ENCODE results near the gene TLK1. TPM values are rescaled to one million over a fixed set of nuclear protein-coding genes. Genes with fewer than 3 reads are reported as not detected.

Gene TLK1
- total and polyA plus RNA-seq, 4 donors: 8.5 to 54.4 (median 27.3) TPM

- ATAC-seq (ENCODE audit: insufficient read depth, low FRiP score) (peak; percentile 22), DNase-seq (peak; percentile 72 to 83 (median 80))
- peak; percentile 36 for TF ChIP-seq CTCF (IDR thresholded peaks at IDR 0.05; ENCODE audit: control extremely low read depth, extremely low read depth)
- no peaks in the 10 kb centered on the region for H3K36me3 ChIP-seq (ENCODE audit: control insufficient read depth in 4 of 4, insufficient read depth in 4 of 4, low read length in 4 of 4)
- peak overlapping the region; percentile 98 to 99 for H3K27ac ChIP-seq (ENCODE audit: low read depth in 1 of 2, low read length in 1 of 2)
- H3K4me1 ChIP-seq (ENCODE audit: control insufficient read depth in 5 of 5, insufficient read depth in 5 of 5, low read length in 5 of 5): peaks cover 0 to 14% (median 2%) of the 10 kb centered on the region in 5 donors
- no peaks in the 10 kb centered on the region for H3K9me3 ChIP-seq (ENCODE audit: control insufficient read depth in 4 of 4, insufficient read depth in 3 of 4, low read length in 3 of 4)
- peak overlapping the region; percentile 93 for H3K4me3 ChIP-seq
- peak overlapping the region; percentile 70 to 87 for H3K9ac ChIP-seq (ENCODE audit: insufficient read depth in 1 of 2, low read length in 2 of 2)
- 0% methylated on average over 28 to 38 of the region's 38 CpGs for WGBS, 2 donors
- H3K27me3 ChIP-seq (ENCODE audit: control insufficient read depth in 3 of 3, insufficient read depth in 3 of 3, low read length in 2 of 3): no peaks in the 10 kb centered on the region
Measured at GRCh38 chr2:171159372-171160118, 1.1 kb downstream of the TLK1 start.

- H3K27ac ChIP-seq (ENCODE audit: low read depth in 1 of 2, low read length in 1 of 2): no peak overlapping the region
- H3K9me3 ChIP-seq (ENCODE audit: control insufficient read depth in 4 of 4, insufficient read depth in 3 of 4, low read length in 3 of 4): no peaks in the 10 kb centered on the region
- H3K4me3 ChIP-seq: peak overlapping the region; percentile 93
- TF ChIP-seq CTCF (IDR thresholded peaks at IDR 0.05; ENCODE audit: control extremely low read depth, extremely low read depth): no peak
- H3K36me3 ChIP-seq (ENCODE audit: control insufficient read depth in 4 of 4, insufficient read depth in 4 of 4, low read length in 4 of 4): no peaks in the 10 kb centered on the region
- peak overlapping the region; percentile 17 to 87 for H3K9ac ChIP-seq (ENCODE audit: insufficient read depth in 1 of 2, low read length in 2 of 2)
- ATAC-seq (ENCODE audit: insufficient read depth, low FRiP score) (no peak), DNase-seq (no peak)
- 4 to 9% methylated on average over 15 of the region's 15 CpGs for WGBS, 2 donors
- H3K27me3 ChIP-seq (ENCODE audit: control insufficient read depth in 3 of 3, insufficient read depth in 3 of 3, low read length in 2 of 3): no peaks in the 10 kb centered on the region
- H3K4me1 ChIP-seq (ENCODE audit: control insufficient read depth in 5 of 5, insufficient read depth in 5 of 5, low read length in 5 of 5): peaks cover 0 to 14% (median 5%) of the 10 kb centered on the region in 5 donors
Measured at GRCh38 chr2:171158790-171159371, 1.8 kb downstream of the TLK1 start.

- Histone ChIP-seq H3K27me3 (ENCODE audit: control insufficient read depth in 3 of 3, insufficient read depth in 3 of 3, low read length in 2 of 3) (no peaks in the 10 kb centered on the region), H3K36me3 (ENCODE audit: control insufficient read depth in 4 of 4, insufficient read depth in 4 of 4, low read length in 4 of 4) (no peaks in the 10 kb centered on the region), H3K9ac (ENCODE audit: insufficient read depth in 1 of 2, low read length in 2 of 2) (no peak overlapping the region), H3K4me3 (no peak overlapping the region), H3K27ac (ENCODE audit: low read depth in 1 of 2, low read length in 1 of 2) (no peak overlapping the region), H3K9me3 (ENCODE audit: control insufficient read depth in 4 of 4, insufficient read depth in 3 of 4, low read length in 3 of 4) (no peaks in the 10 kb centered on the region), H3K4me1 (ENCODE audit: control insufficient read depth in 5 of 5, insufficient read depth in 5 of 5, low read length in 5 of 5) (peaks cover 0 to 14% (median 5%) of the 10 kb centered on the region in 5 donors)
- TF ChIP-seq CTCF (IDR thresholded peaks at IDR 0.05; ENCODE audit: control extremely low read depth, extremely low read depth): no peak
- no peak for DNase-seq
- ATAC-seq (ENCODE audit: insufficient read depth, low FRiP score): no peak
- 74 to 75% methylated on average over 9 of the region's 9 CpGs for WGBS, 2 donors
Measured at GRCh38 chr2:171158036-171158789, 2.5 kb downstream of the TLK1 start.

All from lung (tissue), 12 donors.